ENCODE results near the gene TAF11L13. TPM values are rescaled to one million over a fixed set of nuclear protein-coding genes. Genes with fewer than 3 reads are reported as not detected.
A peak's percentile ranks its signal among the peaks of the same experiment; 100 is the strongest.
"Not testable (repeated sequence)": the region's sequence is repeated elsewhere in the genome, so short reads cannot be mapped to it uniquely, and the experiment has no call there.

TAF11L13 gene
- total RNA-seq, 6 experiments from 2014 or later = not detected

DNA sequence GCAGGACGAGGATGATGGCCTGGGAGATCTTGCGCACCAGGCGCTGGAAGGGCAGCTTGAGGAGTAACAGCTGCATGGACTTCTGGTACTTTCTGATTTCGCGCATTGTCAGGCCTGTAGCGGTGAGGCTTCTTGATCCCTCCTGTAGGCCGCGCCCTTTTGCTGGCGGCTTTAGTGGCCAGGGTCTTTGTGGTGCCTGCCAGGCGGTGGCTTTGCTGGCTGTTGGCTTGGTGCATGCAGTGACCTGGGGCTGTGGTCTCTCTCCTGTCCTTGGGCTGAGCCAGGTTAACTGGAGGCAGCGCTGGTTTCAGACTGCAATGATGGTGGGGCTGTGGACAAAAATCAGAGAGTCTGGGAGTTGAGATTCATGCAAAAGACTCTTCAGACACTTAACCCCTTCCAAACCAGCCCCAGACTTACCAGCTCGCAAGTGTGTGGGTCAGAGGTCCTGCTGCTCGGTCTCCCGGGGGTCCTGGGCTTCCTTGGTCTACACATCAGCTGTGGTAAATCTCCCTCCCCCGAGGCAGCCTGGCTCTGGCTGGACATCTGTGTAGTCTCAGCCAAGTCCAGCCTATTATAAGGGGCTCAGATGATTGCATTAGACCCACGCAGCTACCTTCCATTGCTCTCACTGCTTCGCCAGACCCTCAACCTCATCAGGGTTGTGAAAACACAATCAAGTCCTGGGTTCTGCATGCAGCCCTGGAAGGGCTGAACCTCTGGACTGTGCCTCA lies 16.8 kb upstream of the TAF11L13 start:
- no peak overlapping the region for H3K27ac Mint-ChIP-seq
- no peaks in the 10 kb centered on the region for H3K4me1 Mint-ChIP-seq (ENCODE audit: low read depth)
- no peak overlapping the region for H3K4me3 Mint-ChIP-seq
- H3K36me3 Mint-ChIP-seq (ENCODE audit: low read depth) = no peaks in the 10 kb centered on the region
- DNase-seq = no peak
- peaks cover 4% of the 10 kb centered on the region; the same call in 1 of the 2 replicates for H3K9me3 Mint-ChIP-seq
- H3K27me3 Mint-ChIP-seq (ENCODE audit: insufficient read depth) = no peaks in the 10 kb centered on the region; the same call in 1 of the 2 replicates
- TF ChIP-seq, protein P1, sequence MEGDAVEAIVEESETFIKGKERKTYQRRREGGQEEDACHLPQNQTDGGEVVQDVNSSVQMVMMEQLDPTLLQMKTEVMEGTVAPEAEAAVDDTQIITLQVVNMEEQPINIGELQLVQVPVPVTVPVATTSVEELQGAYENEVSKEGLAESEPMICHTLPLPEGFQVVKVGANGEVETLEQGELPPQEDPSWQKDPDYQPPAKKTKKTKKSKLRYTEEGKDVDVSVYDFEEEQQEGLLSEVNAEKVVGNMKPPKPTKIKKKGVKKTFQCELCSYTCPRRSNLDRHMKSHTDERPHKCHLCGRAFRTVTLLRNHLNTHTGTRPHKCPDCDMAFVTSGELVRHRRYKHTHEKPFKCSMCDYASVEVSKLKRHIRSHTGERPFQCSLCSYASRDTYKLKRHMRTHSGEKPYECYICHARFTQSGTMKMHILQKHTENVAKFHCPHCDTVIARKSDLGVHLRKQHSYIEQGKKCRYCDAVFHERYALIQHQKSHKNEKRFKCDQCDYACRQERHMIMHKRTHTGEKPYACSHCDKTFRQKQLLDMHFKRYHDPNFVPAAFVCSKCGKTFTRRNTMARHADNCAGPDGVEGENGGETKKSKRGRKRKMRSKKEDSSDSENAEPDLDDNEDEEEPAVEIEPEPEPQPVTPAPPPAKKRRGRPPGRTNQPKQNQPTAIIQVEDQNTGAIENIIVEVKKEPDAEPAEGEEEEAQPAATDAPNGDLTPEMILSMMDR (IDR thresholded peaks at IDR 0.05) = no peak

GRCh38 chr5:17619354-17619753 lies 12.5 kb upstream of the TAF11L13 start:
- Mint-ChIP-seq H3K27me3 (ENCODE audit: insufficient read depth) (no peaks in the 10 kb centered on the region; the same call in 1 of the 2 replicates), H3K4me3 (no peak overlapping the region), H3K9me3 (no peaks in the 10 kb centered on the region), H3K4me1 (ENCODE audit: low read depth) (no peaks in the 10 kb centered on the region), H3K27ac (no peak overlapping the region), H3K36me3 (ENCODE audit: low read depth) (no peaks in the 10 kb centered on the region)
- TF ChIP-seq, protein P1 (IDR thresholded peaks at IDR 0.05) = no peak
- DNase-seq = no peak

- Mint-ChIP-seq H3K27me3 (ENCODE audit: insufficient read depth) (no peaks in the 10 kb centered on the region; the same call in 1 of the 2 replicates), H3K4me3 (no peak overlapping the region)
- no peak for DNase-seq
These were observed 11.3 kb upstream of the TAF11L13 start for GRCh38 chr5:17620627-17621026.

DNA sequence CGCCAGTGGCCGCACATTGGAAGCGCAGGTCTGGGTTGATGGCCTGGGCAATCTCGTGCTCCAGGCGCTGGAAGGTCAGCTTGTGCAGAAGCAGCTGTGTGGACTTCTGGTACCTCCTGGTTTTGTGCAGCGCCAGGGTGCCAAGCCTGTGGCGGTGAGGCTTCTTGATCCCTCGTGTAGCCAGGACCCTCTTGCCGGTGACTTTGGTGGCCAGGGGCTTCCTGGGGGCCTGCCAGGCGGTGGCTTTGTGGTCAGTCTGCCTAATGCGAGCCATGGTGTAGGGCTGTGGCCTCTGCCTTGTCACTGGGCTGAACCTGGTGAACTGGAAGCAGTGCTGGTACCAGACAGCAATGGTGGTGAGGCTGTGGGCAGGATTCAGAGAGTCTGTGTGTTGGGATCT lies 6.2 kb upstream of the TAF11L13 start:
- Mint-ChIP-seq H3K4me1 (ENCODE audit: low read depth) (no peaks in the 10 kb centered on the region), H3K9me3 (no peaks in the 10 kb centered on the region), H3K27me3 (ENCODE audit: insufficient read depth) (no peaks in the 10 kb centered on the region), H3K27ac (no peak overlapping the region), H3K36me3 (ENCODE audit: low read depth) (no peaks in the 10 kb centered on the region), H3K4me3 (no peak overlapping the region)
- TF ChIP-seq, protein P1 (IDR thresholded peaks at IDR 0.05) = no peak
- DNase-seq = no peak

More at GRCh38 chr5:17620627-17621026, 11.3 kb upstream of the TAF11L13 start:
- Mint-ChIP-seq H3K36me3 (ENCODE audit: low read depth) (no peaks in the 10 kb centered on the region), H3K27ac (no peak overlapping the region), H3K4me1 (ENCODE audit: low read depth) (no peaks in the 10 kb centered on the region), H3K9me3 (no peaks in the 10 kb centered on the region)
- TF ChIP-seq, protein P1 (IDR thresholded peaks at IDR 0.05) = peak; percentile 31; the same call in 1 of the 2 replicates

GRCh38 chr5:17634160-17634559 lies 2.3 kb downstream of the TAF11L13 start, which contains the start of gene TAF11L14:
TSS of gene TAF11L14 (plus strand) at chr5:17634460.
- H3K36me3 Mint-ChIP-seq (ENCODE audit: low read depth) = no peaks in the 10 kb centered on the region
- no peak within 1 kb of the TSS for H3K27ac Mint-ChIP-seq
- H3K4me3 Mint-ChIP-seq = no peak within 1 kb of the TSS
- TF ChIP-seq, protein P1 (IDR thresholded peaks at IDR 0.05) = no peak
- no peak for DNase-seq
- H3K27me3 Mint-ChIP-seq (ENCODE audit: insufficient read depth) = no peaks in the 10 kb centered on the region
- H3K9me3 Mint-ChIP-seq = no peaks in the 10 kb centered on the region; the same call in 1 of the 2 replicates
- H3K4me1 Mint-ChIP-seq (ENCODE audit: low read depth) = no peaks in the 10 kb centered on the region

DNA sequence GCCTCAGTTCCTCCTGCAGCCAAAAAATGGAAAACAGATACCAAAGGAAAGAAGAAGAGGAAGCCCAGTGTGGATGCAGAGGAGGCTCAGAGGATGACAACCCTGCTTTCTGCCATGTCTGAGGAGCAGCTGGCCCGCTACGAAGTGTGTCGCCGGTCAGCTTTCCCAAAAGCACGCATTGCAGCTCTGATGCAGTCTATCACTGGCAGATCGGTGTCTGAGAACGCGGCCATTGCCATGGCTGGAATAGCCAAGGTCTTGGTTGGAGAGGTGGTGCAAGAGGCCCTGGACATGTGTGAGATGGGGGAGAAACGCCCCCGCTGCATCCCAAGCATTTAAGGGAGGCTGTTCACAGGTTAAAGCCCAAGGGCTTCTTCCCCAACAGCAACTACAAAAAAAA lies 17.3 kb downstream of the TAF11L13 start:
- not testable (repeated sequence) for DNase-seq; H3K4me3 Mint-ChIP-seq; H3K9me3 Mint-ChIP-seq; H3K36me3 Mint-ChIP-seq (ENCODE audit: low read depth); H3K27me3 Mint-ChIP-seq (ENCODE audit: insufficient read depth); H3K27ac Mint-ChIP-seq; H3K4me1 Mint-ChIP-seq (ENCODE audit: low read depth)

DNA sequence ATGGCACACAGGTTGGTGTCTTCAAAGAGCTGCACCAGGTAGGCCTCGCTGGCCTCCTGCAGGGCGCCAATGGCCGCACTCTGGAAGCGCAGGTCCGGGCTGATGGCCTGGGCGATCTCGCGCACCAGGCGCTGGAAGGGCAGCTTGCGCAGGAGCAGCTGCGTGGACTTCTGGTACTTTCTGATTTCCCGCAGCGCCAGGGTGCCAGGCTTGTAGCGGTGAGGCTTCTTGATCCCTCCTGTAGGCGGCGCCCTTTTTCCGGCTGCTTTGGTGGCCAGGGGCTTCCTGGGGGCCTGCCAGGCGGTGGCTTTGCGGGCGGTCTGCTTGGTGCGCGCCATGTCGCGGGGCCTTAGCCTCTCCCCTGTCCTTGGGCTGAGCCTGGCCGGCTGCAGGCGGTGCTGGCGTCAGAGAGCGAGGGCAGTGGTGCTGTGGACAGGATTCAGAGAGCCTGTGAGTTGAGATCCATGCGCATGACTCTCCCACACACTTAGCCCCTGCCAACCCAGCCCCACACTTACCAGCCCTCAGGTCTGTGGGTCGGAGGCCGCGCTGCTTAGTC lies 23.4 kb downstream of the TAF11L13 start:
- H3K9me3 Mint-ChIP-seq; H3K36me3 Mint-ChIP-seq (ENCODE audit: low read depth); H3K4me1 Mint-ChIP-seq (ENCODE audit: low read depth); H3K4me3 Mint-ChIP-seq; H3K27me3 Mint-ChIP-seq (ENCODE audit: insufficient read depth); H3K27ac Mint-ChIP-seq; DNase-seq: not testable (repeated sequence)

Measured in HFFc6 (cell line).